ENCODE measurements around the gene SPRED3.

DNA sequence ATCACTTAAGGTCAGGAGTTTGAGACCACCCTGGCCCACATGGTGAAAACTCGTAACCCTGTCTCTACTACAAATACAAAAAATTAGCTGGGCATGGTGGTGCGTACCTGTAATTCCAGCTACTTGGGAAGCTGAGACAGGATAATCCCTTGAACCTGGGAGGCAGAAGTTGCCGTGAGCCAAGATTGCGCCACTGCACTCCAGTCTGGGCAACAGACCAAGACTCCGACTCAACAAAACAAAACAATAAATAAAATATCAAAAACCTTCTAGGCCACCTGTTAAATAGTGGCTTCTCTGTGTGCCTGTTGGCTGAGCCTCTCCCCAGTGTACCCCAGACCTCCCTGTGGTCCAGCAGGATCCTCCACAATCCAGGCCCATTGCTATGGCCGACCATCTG is 17.4 kb upstream of the SPRED3 start:
- TF ChIP-seq, protein P1, sequence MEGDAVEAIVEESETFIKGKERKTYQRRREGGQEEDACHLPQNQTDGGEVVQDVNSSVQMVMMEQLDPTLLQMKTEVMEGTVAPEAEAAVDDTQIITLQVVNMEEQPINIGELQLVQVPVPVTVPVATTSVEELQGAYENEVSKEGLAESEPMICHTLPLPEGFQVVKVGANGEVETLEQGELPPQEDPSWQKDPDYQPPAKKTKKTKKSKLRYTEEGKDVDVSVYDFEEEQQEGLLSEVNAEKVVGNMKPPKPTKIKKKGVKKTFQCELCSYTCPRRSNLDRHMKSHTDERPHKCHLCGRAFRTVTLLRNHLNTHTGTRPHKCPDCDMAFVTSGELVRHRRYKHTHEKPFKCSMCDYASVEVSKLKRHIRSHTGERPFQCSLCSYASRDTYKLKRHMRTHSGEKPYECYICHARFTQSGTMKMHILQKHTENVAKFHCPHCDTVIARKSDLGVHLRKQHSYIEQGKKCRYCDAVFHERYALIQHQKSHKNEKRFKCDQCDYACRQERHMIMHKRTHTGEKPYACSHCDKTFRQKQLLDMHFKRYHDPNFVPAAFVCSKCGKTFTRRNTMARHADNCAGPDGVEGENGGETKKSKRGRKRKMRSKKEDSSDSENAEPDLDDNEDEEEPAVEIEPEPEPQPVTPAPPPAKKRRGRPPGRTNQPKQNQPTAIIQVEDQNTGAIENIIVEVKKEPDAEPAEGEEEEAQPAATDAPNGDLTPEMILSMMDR (IDR thresholded peaks at IDR 0.05; ENCODE audit: poor library complexity) = no peak
- no peak for TF ChIP-seq EZH2 (IDR thresholded peaks at IDR 0.05; ENCODE audit: borderline replicate concordance)

All from hepatocyte (in vitro differentiated cells).